H1 (cell line): ENCODE data around the gene RHO. TPM values are rescaled to one million over a fixed set of nuclear protein-coding genes. Genes with fewer than 3 reads are reported as not detected.

Source experiments
- CTCF ChIA-PET: fragments of 300-600 bp; sonication (Branson Sonifier 250); formaldehyde crosslinking; loops from one replicate; lab custom pipeline; 2021; ENCODE audit not compliant: partially characterized antibody; lab: Charles Lee
- POLR2A ChIA-PET: fragments of 300-600 bp; sonication (Branson Sonifier 250); formaldehyde crosslinking; loops from one replicate; lab custom pipeline; 2021; ENCODE audit warnings: inconsistent platforms; ENCODE audit not compliant: partially characterized antibody; lab: Charles Lee
- DNase-seq, 2 experiments: peaks; one replicate each; pipeline versions ENCODE4 v3.0.0 to v3.0.0-alpha.2; 2010 to 2022; ENCODE audit warnings: low spot score in 2 of 2, low read depth in 1 of 2, mixed read lengths in 1 of 2
- FAIRE-seq: peaks from 2 replicates; lab custom pipeline; 2011; peaks lifted over from hg19 to GRCh38; lab: Jason Lieb, UNC
- H2AFZ ChIP-seq: 2 replicates; pipeline ENCODE4 v1.8.1; 2012; ENCODE audit warnings: low read length, inconsistent platforms
- H2AK5ac ChIP-seq: 2 replicates; pipeline ENCODE4 v1.6.1; 2013; ENCODE audit warnings: low read depth, low read length
- H2BK120ac ChIP-seq: replicated peaks from 2 replicates; pipeline ENCODE3; 2013; ENCODE audit warnings: low read depth, low read length, inconsistent platforms
- H2BK12ac ChIP-seq: 2 replicates; pipeline ENCODE4 v1.6.1; 2013; ENCODE audit warnings: low read depth, low read length
- H2BK15ac ChIP-seq: 2 replicates; pipeline ENCODE4 v1.6.1; 2013; ENCODE audit warnings: low read length
- H2BK20ac ChIP-seq: 2 replicates; pipeline ENCODE4 v1.6.1; 2013; ENCODE audit warnings: low read length
- H2BK5ac ChIP-seq: 2 replicates; pipeline ENCODE4 v1.6.1; 2013; ENCODE audit warnings: low read depth, low read length
- H3K14ac ChIP-seq: 2 replicates; pipeline ENCODE4 v1.6.1; 2013; ENCODE audit warnings: inconsistent platforms; ENCODE audit not compliant: insufficient read length
- H3K18ac ChIP-seq: 2 replicates; pipeline ENCODE4 v1.6.1; 2013; ENCODE audit warnings: low read length; ENCODE audit errors: extremely low read depth
- H3K23ac ChIP-seq: 2 replicates; pipeline ENCODE4 v1.6.1; 2013; ENCODE audit warnings: inconsistent platforms; ENCODE audit not compliant: insufficient read length
- H3K23me2 ChIP-seq: 2 replicates; pipeline ENCODE4 v1.6.1; 2013; ENCODE audit warnings: low read depth, low read length
- H3K27ac ChIP-seq: 2 replicates; pipeline ENCODE4 v1.6.1; 2011; ENCODE audit warnings: low read depth, low read length, inconsistent platforms
- H3K27me3 ChIP-seq, 4 experiments: replicated peaks in 1 of 4; 1 replicate in 1 of 4; 2 replicates in 3 of 4; pipeline versions ENCODE4 v1.6.1 to v1.8.1; 2011 to 2013; ENCODE audit warnings: low read length in 3 of 4, mild to moderate bottlenecking in 3 of 4, inconsistent platforms in 2 of 4, mixed read lengths in 2 of 4, moderate library complexity in 1 of 4; ENCODE audit not compliant: control insufficient read depth in 3 of 4, insufficient read depth in 3 of 4; ENCODE audit errors: extremely low read depth in 1 of 4
- H3K36me3 ChIP-seq, 4 experiments: 2 replicates each; pipeline versions ENCODE4 v1.6.1 to v1.8.1; 2011 to 2013; ENCODE audit warnings: mild to moderate bottlenecking in 4 of 4, low read length in 3 of 4, moderate library complexity in 2 of 4, control low read depth in 1 of 4, inconsistent platforms in 1 of 4; ENCODE audit not compliant: insufficient read depth in 4 of 4, control insufficient read depth in 2 of 4
- H3K4ac ChIP-seq: replicated peaks from 2 replicates; pipeline ENCODE3; 2013; ENCODE audit warnings: low read length, low read depth, mixed read lengths, inconsistent platforms; ENCODE audit not compliant: insufficient read length
- H3K4me1 ChIP-seq, 4 experiments: replicated peaks in 1 of 4; 1 replicate in 1 of 4; 2 replicates in 3 of 4; pipeline versions ENCODE4 v1.6.1 to v1.8.1; 2011 to 2013; ENCODE audit warnings: low read length in 3 of 4, inconsistent platforms in 2 of 4, mixed read lengths in 1 of 4; ENCODE audit not compliant: insufficient read depth in 4 of 4, control insufficient read depth in 3 of 4
- H3K4me2 ChIP-seq, 2 experiments: 2 replicates each; pipeline versions ENCODE4 v1.6.1 to v1.8.1; 2011 to 2013; ENCODE audit warnings: low read depth in 2 of 2, low read length in 2 of 2, control low read depth in 1 of 2, inconsistent platforms in 1 of 2, mild to moderate bottlenecking in 1 of 2; ENCODE audit not compliant: insufficient read depth in 1 of 2
- H3K4me3 ChIP-seq, 4 experiments: fragments of 200-600, 300-600 bp in 1 of 4; sonication (generic), shearing (Covaris generic), sonication (Bioruptor Twin) in 1 of 4; 2 replicates each; pipeline versions ENCODE4 v1.5.1 to v1.8.1; 2011 to 2016; ENCODE audit warnings: low read length in 4 of 4, low read depth in 3 of 4, control low read depth in 2 of 4, inconsistent platforms in 2 of 4, mild to moderate bottlenecking in 2 of 4, mixed read lengths in 1 of 4, moderate library complexity in 1 of 4; ENCODE audit not compliant: insufficient read depth in 2 of 4; ENCODE audit errors: extremely low read depth in 1 of 4
- H3K56ac ChIP-seq: replicated peaks from 2 replicates; pipeline ENCODE3; 2013; ENCODE audit warnings: low read depth, mild to moderate bottlenecking, mixed read lengths, low read length, inconsistent platforms; ENCODE audit not compliant: insufficient read length
- H3K79me1 ChIP-seq: 2 replicates; pipeline ENCODE4 v1.6.1; 2013; ENCODE audit warnings: low read depth, low read length, control low read depth
- H3K79me2 ChIP-seq, 2 experiments: 2 replicates each; pipeline versions ENCODE4 v1.6.1 to v1.8.1; 2012 to 2013; ENCODE audit warnings: low read length in 2 of 2, mild to moderate bottlenecking in 2 of 2, inconsistent platforms in 1 of 2; ENCODE audit not compliant: insufficient read depth in 2 of 2, control insufficient read depth in 1 of 2
- H3K9ac ChIP-seq, 4 experiments: replicated peaks in 1 of 4; 1 replicate in 1 of 4; 2 replicates in 3 of 4; pipeline versions ENCODE4 v1.6.1 to v1.8.1; 2011 to 2013; ENCODE audit warnings: low read depth in 3 of 4, low read length in 3 of 4, control low read depth in 2 of 4, mild to moderate bottlenecking in 2 of 4, moderate library complexity in 2 of 4, inconsistent platforms in 1 of 4; ENCODE audit errors: extremely low read depth in 1 of 4
- H3K9me3 ChIP-seq, 2 experiments: 2 replicates each; pipeline versions ENCODE4 v1.6.1 to v1.8.1; 2012 to 2013; ENCODE audit warnings: mild to moderate bottlenecking in 2 of 2, moderate library complexity in 2 of 2, control low read depth in 1 of 2, inconsistent platforms in 1 of 2, low read depth in 1 of 2, low read length in 1 of 2, mixed read lengths in 1 of 2; ENCODE audit not compliant: insufficient read depth in 2 of 2
- H4K20me1 ChIP-seq, 2 experiments: replicated peaks in 1 of 2; 2 replicates each; pipeline versions ENCODE3 to v1.8.1; 2011 to 2013; ENCODE audit warnings: inconsistent platforms in 2 of 2, low read length in 2 of 2, mild to moderate bottlenecking in 1 of 2; ENCODE audit not compliant: insufficient read depth in 2 of 2, control insufficient read depth in 1 of 2
- H4K5ac ChIP-seq: 2 replicates; pipeline ENCODE4 v1.6.1; 2013; ENCODE audit warnings: low read length, low read depth, mixed read lengths, inconsistent platforms; ENCODE audit not compliant: insufficient read length
- H4K8ac ChIP-seq: 2 replicates; pipeline ENCODE4 v1.8.0; 2013; ENCODE audit warnings: mild to moderate bottlenecking, moderate library complexity, low read length, inconsistent platforms; ENCODE audit not compliant: insufficient read depth; ENCODE audit errors: extremely low read depth
- H4K91ac ChIP-seq: replicated peaks from 2 replicates; pipeline ENCODE3; 2013; ENCODE audit warnings: low read length, mixed read lengths, inconsistent platforms; ENCODE audit not compliant: insufficient read length
- GTF2F1 ChIP-seq: IDR thresholded peaks from 2 replicates; pipeline ENCODE4 v1.6.1; 2012; ENCODE audit warnings: low read depth, low read length, improper control_type of control experiment, borderline replicate concordance
- KDM5A ChIP-seq: fragments of 200-600 bp; IDR thresholded peaks from 2 replicates; pipeline ENCODE4 v1.7.1; 2012; ENCODE audit warnings: mild to moderate bottlenecking, low read length, inconsistent platforms, mixed read lengths
- WGBS, 2 experiments: shearing (Covaris generic) in 1 of 2; methylation state at CpG; one replicate each; pipeline versions ENCODE4 v1.1.6 to v1.1.7; 2013 to 2015; ENCODE audit warnings: low lambda C conversion rate in 2 of 2, mixed read lengths in 2 of 2, inconsistent platforms in 1 of 2, low coverage in 1 of 2, missing lambda C conversion rate in 1 of 2; ENCODE audit not compliant: insufficient replicate concordance in 2 of 2, insufficient coverage in 1 of 2, insufficient read length in 1 of 2; ENCODE audit errors: extremely low coverage in 1 of 2, missing lambda C conversion rate in 1 of 2; 5-methylcytosine and 5-hydroxymethylcytosine counted together
- polyA plus RNA-seq, 7 experiments: library from polyadenylated mRNA; depleted of rRNA in 3 of 7; stranded (reverse) in 5 of 7; unstranded in 2 of 7; fragments of >200 nt in 5 of 7; fragments of 200-250 nt in 2 of 7; gene quantifications; 1 replicate in 5 of 7; 2 replicates in 1 of 7; 4 replicates in 1 of 7; pipeline versions ENCODE4 v1.2.1 to v1.2.3, GENCODE V29; 2011 to 2013; ENCODE audit warnings: missing spikeins in 2 of 7, mixed read lengths in 2 of 7
- total RNA-seq: library from RNA; stranded (reverse); fragmentation: NEBNext Ultra II Directional; extraction: Animal tissue kit (Norgen Biotek cat#: 25700); gene quantifications from 2 replicates; pipeline ENCODE4 v1.2.1, GENCODE V29; 2021

The RHO gene
- total and polyA plus RNA-seq, 2 of the 8 experiments (the other 6 are each of a cell fraction or from before 2014, with no cell fraction given), result not detected

DNA sequence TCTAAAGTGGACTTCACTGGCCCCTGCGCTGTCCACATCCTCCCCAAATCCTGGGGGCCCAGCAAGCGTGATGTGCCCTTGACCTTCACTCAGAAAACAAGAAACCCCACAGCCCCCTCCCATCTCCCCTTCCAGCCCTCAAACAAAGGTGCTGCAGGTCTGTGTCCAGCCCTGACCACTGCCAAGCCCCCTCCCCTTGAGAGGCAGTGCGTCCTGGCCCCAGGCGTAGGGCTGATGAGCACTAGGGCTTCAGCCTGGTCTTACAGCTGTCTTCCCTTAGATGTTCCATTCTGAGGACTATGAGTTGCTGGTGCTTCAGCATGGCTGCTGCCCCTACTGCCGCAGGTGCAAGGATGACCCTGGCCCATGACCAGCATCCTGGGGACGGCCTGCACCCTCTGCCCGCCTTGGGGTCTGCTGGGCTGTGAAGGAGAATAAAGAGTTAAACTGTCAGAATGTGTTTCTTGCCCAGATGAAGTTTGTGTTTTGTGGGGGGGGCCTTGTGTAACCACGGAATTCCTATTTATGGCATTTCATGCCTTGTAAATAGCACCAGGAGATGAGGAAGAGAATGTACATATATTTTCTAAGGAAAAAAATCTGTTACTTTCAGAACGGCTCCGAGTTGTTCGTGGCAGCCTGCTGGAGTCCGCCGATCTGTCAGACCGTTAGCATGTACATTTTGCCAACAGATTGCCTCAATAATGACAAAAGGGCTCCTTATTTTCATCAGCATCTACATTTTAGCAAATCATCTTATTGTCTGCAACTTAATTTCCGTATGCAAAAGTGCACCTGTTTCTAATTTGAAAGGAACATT, 8.3 kb upstream of the RHO start:
- H3K9me3 ChIP-seq, result no peaks in the 10 kb centered on the region
- POLR2A ChIA-PET, result interaction anchor here (0.6 kb wide), 1 partner anchor 10 kb away, joined by 3 read pairs; no protein-coding TSS in a partner anchor
- no peak overlapping the region for H4K5ac ChIP-seq
- TF ChIP-seq GTF2F1 (no peak), KDM5A (no peak)

More for the DNA sequence above, 8.3 kb upstream of the RHO start:
- no peak overlapping the region for H2BK5ac ChIP-seq
- no peak overlapping the region for H3K18ac ChIP-seq
- no peak overlapping the region for H3K4me2 ChIP-seq
- no peak overlapping the region for H2AFZ ChIP-seq
- DNase-seq (no peak), FAIRE-seq (no peak)
- no peak overlapping the region for H3K56ac ChIP-seq
- no peak overlapping the region for H3K9ac ChIP-seq
- no peak overlapping the region for H4K91ac ChIP-seq
- H3K23ac ChIP-seq, result no peak overlapping the region
- H3K27ac ChIP-seq, result no peak overlapping the region
- CTCF ChIA-PET, result interaction anchor here (2.4 kb wide), 1 partner anchor 28 kb away, joined by 7 read pairs; no protein-coding TSS in a partner anchor
- no peaks in the 10 kb centered on the region for H3K79me2 ChIP-seq
- no peaks in the 10 kb centered on the region for H3K27me3 ChIP-seq
- H3K36me3 ChIP-seq, result no peaks in the 10 kb centered on the region; a peak in 2 of 8 replicates
- H4K8ac ChIP-seq, result no peak overlapping the region; the same call in 1 of the 2 replicates
- H3K4me1 ChIP-seq, result no peaks in the 10 kb centered on the region; a peak in 1 of 7 replicates
- no peak overlapping the region for H2BK20ac ChIP-seq
- no peak overlapping the region for H2BK120ac ChIP-seq
- H2BK15ac ChIP-seq, result no peak overlapping the region
- no peaks in the 10 kb centered on the region for H3K79me1 ChIP-seq
- no peak overlapping the region for H3K14ac ChIP-seq
- H4K20me1 ChIP-seq, result no peaks in the 10 kb centered on the region
- no peaks in the 10 kb centered on the region for H3K23me2 ChIP-seq
- H2AK5ac ChIP-seq, result no peak overlapping the region
- H3K4me3 ChIP-seq, result no peak overlapping the region
- WGBS, 2 experiments, result 88% methylated on average over 15 of the region's 15 CpGs; no CpG with 5 or more reads in 1 of the 2 experiments
- H2BK12ac ChIP-seq, result no peak overlapping the region
- H3K4ac ChIP-seq, result no peak overlapping the region
